PC-3 (cell line): ENCODE measurements around the gene PAK3. TPM values are rescaled to one million over a fixed set of nuclear protein-coding genes. Genes with fewer than 3 reads are reported as not detected.

ENCODE experiments used
- ATAC-seq: fragments of 200-7000 bp; cut with Tn5 transposase; 2 replicates; pipeline ENCODE4 v1.9.1; 2020; ENCODE audit warnings: mild to moderate bottlenecking, moderate library complexity
- BruUV-seq: library from RNA; stranded (reverse); fragments of 400-500 nt; replicated peaks from 2 replicates; lab custom pipeline; 2021; lab: Mats Ljungman, UMichigan
- CTCF ChIA-PET: fragments of 300-600 bp; sonication (Branson Sonifier 250); formaldehyde crosslinking; loops from one replicate; lab custom pipeline; 2022; ENCODE audit warnings: antibody characterized with exemption; lab: Charles Lee
- POLR2A ChIA-PET: fragments of 300-600 bp; sonication (Branson Sonifier 250); formaldehyde crosslinking; loops from one replicate; lab custom pipeline; 2022; ENCODE audit warnings: antibody characterized with exemption; ENCODE audit not compliant: unreplicated experiment; lab: Charles Lee
- DNase-seq: peaks from one replicate; pipeline ENCODE4 v3.0.0-alpha.2; 2015
- H2AFZ ChIP-seq: fragments of 300-600 bp; sonication (generic); 2 replicates; pipeline ENCODE4 v1.6.0; 2016; ENCODE audit warnings: antibody characterized with exemption, low read length
- H3F3A ChIP-seq: fragments of 300-600 bp; sonication (generic); one replicate; pipeline ENCODE4 v1.6.0; 2017; ENCODE audit warnings: antibody characterized with exemption, low read length, control low read depth, mild to moderate bottlenecking; ENCODE audit not compliant: unreplicated experiment
- H3K27ac ChIP-seq: fragments of 300-600 bp; sonication (generic); 2 replicates; pipeline ENCODE4 v1.5.1; 2016; ENCODE audit warnings: mild to moderate bottlenecking, low read length
- H3K27me3 ChIP-seq: fragments of 300-600 bp; sonication (generic); 2 replicates; pipeline ENCODE4 v1.6.1; 2016; ENCODE audit warnings: low read length, mixed read lengths
- H3K36me3 ChIP-seq: fragments of 300-600 bp; sonication (generic); 2 replicates; pipeline ENCODE4 v1.6.1; 2016; ENCODE audit warnings: low read depth, mixed run types, low read length, mixed read lengths
- H3K4me1 ChIP-seq: fragments of 300-600 bp; sonication (generic); 2 replicates; pipeline ENCODE4 v1.5.1; 2016; ENCODE audit warnings: low read length; ENCODE audit not compliant: insufficient read depth
- H3K4me2 ChIP-seq: fragments of 300-600 bp; sonication (generic); 2 replicates; pipeline ENCODE4 v1.6.0; 2016; ENCODE audit warnings: low read length
- H3K4me3 ChIP-seq: fragments of 300-600 bp; sonication (generic); 2 replicates; pipeline ENCODE4 v1.5.1; 2016; ENCODE audit warnings: mild to moderate bottlenecking, low read length, mixed read lengths
- H3K79me2 ChIP-seq: fragments of 300-600 bp; sonication (generic); 2 replicates; pipeline ENCODE4 v1.6.1; 2017; ENCODE audit warnings: low read length, mixed read lengths
- H3K9ac ChIP-seq: fragments of 300-600 bp; sonication (generic); 2 replicates; pipeline ENCODE4 v1.6.0; 2016; ENCODE audit warnings: mild to moderate bottlenecking, low read length
- H3K9me2 ChIP-seq: fragments of 300-600 bp; sonication (generic); replicated peaks from 2 replicates; pipeline ENCODE4 v1.6.1; 2016; ENCODE audit warnings: mixed run types, low read length, mixed read lengths
- H3K9me3 ChIP-seq: fragments of 300-600 bp; sonication (generic); 2 replicates; pipeline ENCODE4 v1.6.1; 2016; ENCODE audit warnings: low read length, mixed read lengths
- H4K20me1 ChIP-seq: fragments of 300-600 bp; sonication (generic); 2 replicates; pipeline ENCODE4 v1.6.1; 2016; ENCODE audit warnings: low read length, mixed read lengths
- CTCF ChIP-seq: fragments of 300-600 bp; sonication (generic); conservative IDR thresholded peaks from 2 replicates; pipeline ENCODE4 v1.5.1; 2017; ENCODE audit warnings: antibody characterized with exemption, low read depth, mild to moderate bottlenecking, low read length
- EZH2 ChIP-seq: fragments of 300-600 bp; sonication (generic); IDR thresholded peaks from one replicate; pipeline ENCODE4 v1.6.1; 2017; ENCODE audit warnings: antibody characterized with exemption, mild to moderate bottlenecking, low read length; ENCODE audit not compliant: unreplicated experiment
- EZH2phosphoT487 ChIP-seq: fragments of 300-600 bp; sonication (generic); IDR thresholded peaks from 2 replicates; pipeline ENCODE4 v1.6.1; 2018; ENCODE audit warnings: mild to moderate bottlenecking, antibody characterized with exemption, low read length, borderline replicate concordance
- intact Hi-C: fragments of 100-400 bp; cut with micrococcal nuclease; formaldehyde crosslinking; loops from 2 replicates; pipeline ENCODE4 v1.9.0; 2023
- total RNA-seq: library from RNA; depleted of rRNA; stranded (reverse); fragments of >200 nt; gene quantifications from 2 replicates; pipeline ENCODE4 v1.2.3, GENCODE V29; 2014

PAK3 gene
- total RNA-seq, 1 experiment from 2014 or later, result 2.0 TPM

GRCh38 chrX:111114806-111115205 lies 18.8 kb downstream of the PAK3 start:
- Histone ChIP-seq H3K9me3 (no peaks in the 10 kb centered on the region), H3K9ac (no peak overlapping the region), H3K27ac (no peak overlapping the region), H3K27me3 (no peaks in the 10 kb centered on the region), H3K36me3 (no peaks in the 10 kb centered on the region), H3K9me2 (no peaks in the 10 kb centered on the region), H3K4me3 (no peak overlapping the region), H3F3A (no peaks in the 10 kb centered on the region), H3K4me1 (no peaks in the 10 kb centered on the region), H3K4me2 (no peak overlapping the region), H4K20me1 (no peaks in the 10 kb centered on the region), H2AFZ (no peak overlapping the region), H3K79me2 (no peaks in the 10 kb centered on the region)
- DNase-seq, result no peak
- ChIA-PET POLR2A (no interaction called here), CTCF (no interaction called here)
- no peak for ATAC-seq
- intact Hi-C loops, result no loop called here
- BruUV-seq, result no TSS peak
- TF ChIP-seq CTCF, result no peak
- TF ChIP-seq EZH2phosphoT487, result no peak
- TF ChIP-seq EZH2, result no peak

- Histone ChIP-seq H3F3A (no peaks in the 10 kb centered on the region), H3K79me2 (no peaks in the 10 kb centered on the region), H4K20me1 (no peaks in the 10 kb centered on the region), H3K4me3 (no peak overlapping the region), H3K36me3 (no peaks in the 10 kb centered on the region), H3K4me2 (no peak overlapping the region), H3K9ac (no peak overlapping the region), H3K9me3 (no peaks in the 10 kb centered on the region), H3K9me2 (no peaks in the 10 kb centered on the region), H3K4me1 (no peaks in the 10 kb centered on the region), H3K27ac (no peak overlapping the region), H2AFZ (no peak overlapping the region), H3K27me3 (no peaks in the 10 kb centered on the region)
- DNase-seq (no peak), ATAC-seq (no peak)
- ChIA-PET CTCF (interaction anchor here (0.6 kb wide), 1 partner anchor 316 kb away, joined by 3 read pairs; no protein-coding TSS in a partner anchor), POLR2A (no interaction called here)
- no TSS peak for BruUV-seq
- TF ChIP-seq EZH2, result no peak
- TF ChIP-seq EZH2phosphoT487, result no peak
- TF ChIP-seq CTCF, result no peak
- intact Hi-C loops, result no loop called here
Measured at GRCh38 chrX:111116666-111117065, 20.7 kb downstream of the PAK3 start.

GRCh38 chrX:111119341-111119740 lies 23.4 kb downstream of the PAK3 start:
- Histone ChIP-seq H3K4me2 (no peak overlapping the region), H3K9ac (no peak overlapping the region), H2AFZ (no peak overlapping the region), H4K20me1 (no peaks in the 10 kb centered on the region), H3K9me2 (no peaks in the 10 kb centered on the region), H3K27me3 (no peaks in the 10 kb centered on the region), H3K4me1 (no peaks in the 10 kb centered on the region), H3K27ac (no peak overlapping the region), H3K4me3 (no peak overlapping the region), H3F3A (no peaks in the 10 kb centered on the region), H3K79me2 (no peaks in the 10 kb centered on the region), H3K36me3 (no peaks in the 10 kb centered on the region), H3K9me3 (no peaks in the 10 kb centered on the region)
- ChIA-PET CTCF (no interaction called here), POLR2A (no interaction called here)
- TF ChIP-seq CTCF, result no peak
- TF ChIP-seq EZH2phosphoT487, result no peak
- TF ChIP-seq EZH2, result no peak
- BruUV-seq, result no TSS peak
- DNase-seq (no peak), ATAC-seq (no peak)
- intact Hi-C loops, result no loop called here
